ENCODE data around the gene RO60.

Gene RO60

DNA sequence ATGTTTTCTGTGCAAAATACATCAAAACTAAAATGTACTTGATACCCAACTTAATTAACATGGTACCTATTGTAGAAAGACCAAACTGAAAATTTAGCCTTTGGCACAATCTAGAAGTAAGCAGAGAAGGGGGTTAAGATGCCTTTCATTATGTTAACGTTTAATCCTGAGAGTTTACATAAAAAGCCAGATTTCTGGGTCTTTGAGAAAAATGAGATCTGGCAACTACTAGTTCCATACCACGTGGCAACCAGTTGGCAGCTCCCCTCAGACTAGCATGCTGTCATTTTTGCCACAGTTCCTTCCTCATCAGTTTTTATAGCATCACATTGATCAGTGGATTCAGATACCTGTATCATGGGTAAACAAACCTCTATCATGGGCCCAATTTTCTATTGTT is 1.5 kb downstream of the RO60 start:
- peak; percentile 3 for DNase-seq (ENCODE audit: low spot score)

DNA sequence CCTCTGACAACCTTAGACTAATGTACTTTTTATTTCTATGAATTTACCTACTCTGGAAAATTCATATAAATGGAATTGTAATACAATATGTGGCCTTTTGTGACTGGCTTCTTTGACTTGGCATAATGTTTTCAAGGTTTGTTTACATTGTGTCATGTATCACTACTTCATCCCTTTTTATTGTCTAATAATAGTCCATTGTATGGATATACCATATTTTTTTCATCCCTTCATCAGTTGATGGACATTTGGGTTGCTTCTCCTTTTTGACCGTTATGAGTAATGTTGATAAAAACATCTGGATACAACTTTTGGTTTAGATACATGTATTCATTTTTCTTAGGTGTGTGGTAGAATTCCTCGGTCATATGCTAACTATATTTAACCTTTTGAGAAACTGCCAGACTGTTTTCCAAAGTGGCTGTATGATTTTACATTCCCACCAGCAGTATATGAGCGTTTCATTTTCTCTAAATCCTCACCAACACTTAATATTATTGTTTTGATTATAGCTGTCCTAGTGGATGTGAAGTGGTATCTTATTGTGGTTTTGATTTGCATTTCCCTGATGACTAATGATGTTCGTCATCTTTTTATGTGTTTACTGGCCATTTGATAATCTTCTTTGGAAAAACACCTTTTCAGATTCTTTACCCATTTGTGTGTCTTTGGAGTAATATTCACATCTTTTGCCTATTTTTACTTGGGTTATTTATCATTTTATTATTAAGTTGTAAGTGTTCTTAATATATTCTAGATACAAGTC is 3.5 kb downstream of the RO60 start:
- DNase-seq (ENCODE audit: low spot score) = no peak

- DNase-seq (ENCODE audit: low spot score) = no peak
Observed at GRCh38 chr1:193065954-193066353, 6.5 kb downstream of the RO60 start.

DNA sequence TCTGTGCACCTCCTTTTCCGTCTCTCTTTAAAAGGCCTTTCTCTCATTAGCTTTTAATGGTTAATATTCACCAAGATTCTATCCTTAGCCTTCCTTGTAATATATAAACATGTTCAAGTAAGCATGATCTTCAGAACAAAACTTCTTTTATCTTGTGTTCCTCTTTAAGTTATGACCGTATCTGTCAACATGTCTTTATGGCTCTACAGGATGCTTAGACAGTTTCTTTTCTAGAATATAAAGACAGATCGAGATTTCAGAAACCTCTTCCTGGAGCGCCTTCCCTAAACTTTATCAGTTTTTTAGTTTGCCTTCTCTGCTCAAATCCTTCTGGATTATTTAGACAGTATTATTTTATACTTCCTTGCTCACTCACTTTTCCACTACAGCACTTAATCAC is 7.2 kb downstream of the RO60 start:
- DNase-seq (ENCODE audit: low spot score) = no peak

GRCh38 chr1:193068013-193068412 is 8.6 kb downstream of the RO60 start:
- no peak for DNase-seq (ENCODE audit: low spot score)

DNA sequence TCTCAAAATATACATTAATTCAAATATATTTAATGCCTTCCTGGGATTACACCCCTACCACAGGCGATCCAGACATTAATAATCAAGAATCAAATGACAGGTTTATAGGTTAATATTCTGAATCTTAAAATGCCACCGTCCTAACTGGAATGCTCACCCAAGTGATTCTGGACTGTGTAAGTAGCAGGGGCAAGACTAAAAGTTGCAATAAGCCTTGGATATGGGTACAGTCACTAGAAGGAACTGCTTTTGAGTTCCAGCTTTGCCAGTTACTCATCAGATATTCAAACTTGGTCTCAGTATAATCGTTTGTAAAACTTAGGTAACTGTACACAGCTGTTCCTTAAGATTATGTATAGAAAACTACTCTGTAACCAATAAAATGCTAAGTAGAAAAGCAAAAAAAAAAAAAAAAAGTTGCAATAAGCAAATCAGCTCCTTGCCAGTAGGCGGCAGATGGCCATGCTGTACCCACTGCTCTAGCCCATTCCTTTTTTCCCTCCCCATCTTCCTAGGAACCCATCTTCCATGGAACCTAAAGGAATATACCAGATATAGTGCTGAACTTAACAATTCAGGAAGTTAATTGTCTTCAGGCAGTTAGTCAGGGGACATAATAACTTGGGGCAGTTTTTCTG is 10.5 kb downstream of the RO60 start:
- DNase-seq (ENCODE audit: low spot score) = no peak

- DNase-seq (ENCODE audit: low spot score) = no peak
Observed at GRCh38 chr1:193070386-193070753, 11.0 kb downstream of the RO60 start.

- DNase-seq (ENCODE audit: low spot score) = no peak
Observed at GRCh38 chr1:193070942-193071341, 11.5 kb downstream of the RO60 start.

- DNase-seq (ENCODE audit: low spot score) = no peak
Observed at GRCh38 chr1:193077991-193078390, 18.6 kb downstream of the RO60 start.

GRCh38 chr1:193079187-193079586 is 19.8 kb downstream of the RO60 start:
- DNase-seq (ENCODE audit: low spot score) = no peak

- DNase-seq (ENCODE audit: low spot score) = no peak
Observed at GRCh38 chr1:193083365-193084088, 24.1 kb downstream of the RO60 start.

DNA sequence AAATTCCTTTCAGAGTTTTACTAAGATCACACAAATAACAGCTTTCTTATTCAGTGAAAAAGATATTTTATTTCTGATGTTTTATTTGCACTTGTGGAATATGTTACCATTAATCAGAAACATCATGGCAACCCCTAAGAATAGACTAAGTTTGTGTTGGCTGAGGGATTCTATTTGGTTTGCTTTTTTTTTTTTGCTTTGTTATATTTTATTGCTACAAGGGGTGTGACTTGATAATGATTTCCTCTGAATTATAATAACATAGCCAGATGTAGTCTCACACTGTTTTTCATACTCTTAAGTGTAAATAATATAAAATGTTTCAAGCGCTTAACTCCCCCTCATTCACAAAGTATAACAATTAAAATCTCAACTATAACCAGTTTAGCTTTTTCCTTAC is 25.9 kb downstream of the RO60 start:
- no peak for DNase-seq (ENCODE audit: low spot score)

- DNase-seq (ENCODE audit: low spot score) = no peak
Observed at GRCh38 chr1:193086342-193086741, 26.9 kb downstream of the RO60 start.

GRCh38 chr1:193087893-193088292 is 28.5 kb downstream of the RO60 start:
- DNase-seq (ENCODE audit: low spot score) = no peak

- no peak for DNase-seq (ENCODE audit: low spot score)
Observed at GRCh38 chr1:193090865-193091264, 31.5 kb downstream of the RO60 start.

DNA sequence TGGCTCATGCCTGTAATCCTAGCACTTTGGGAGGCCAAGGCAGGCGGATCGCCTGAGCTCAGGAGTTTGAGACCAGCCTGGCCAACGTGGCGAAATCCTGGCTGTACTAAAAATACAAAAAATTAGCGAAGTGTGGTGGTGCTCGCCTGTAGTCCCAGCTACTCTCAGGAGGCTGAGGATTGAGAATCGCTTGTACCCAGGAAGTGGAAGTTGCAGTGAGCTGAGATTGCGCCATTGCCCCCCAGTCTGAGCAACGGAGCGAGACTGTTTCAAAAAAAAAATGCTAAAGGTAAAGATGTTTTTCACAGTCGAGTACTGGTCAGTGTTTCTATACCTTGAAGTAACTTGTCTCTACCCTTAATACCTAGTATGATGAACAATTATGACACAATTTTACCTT is 34.7 kb downstream of the RO60 start:
- DNase-seq (ENCODE audit: low spot score) = no peak

- DNase-seq (ENCODE audit: low spot score) = no peak
Observed at GRCh38 chr1:193102662-193103061, 43.2 kb downstream of the RO60 start.

- no peak for DNase-seq (ENCODE audit: low spot score)
Observed at GRCh38 chr1:193103759-193104501, 44.5 kb downstream of the RO60 start.

- peak; percentile 45 for DNase-seq (ENCODE audit: low spot score)
Observed at GRCh38 chr1:193104502-193104906, 45.1 kb downstream of the RO60 start.

DNA sequence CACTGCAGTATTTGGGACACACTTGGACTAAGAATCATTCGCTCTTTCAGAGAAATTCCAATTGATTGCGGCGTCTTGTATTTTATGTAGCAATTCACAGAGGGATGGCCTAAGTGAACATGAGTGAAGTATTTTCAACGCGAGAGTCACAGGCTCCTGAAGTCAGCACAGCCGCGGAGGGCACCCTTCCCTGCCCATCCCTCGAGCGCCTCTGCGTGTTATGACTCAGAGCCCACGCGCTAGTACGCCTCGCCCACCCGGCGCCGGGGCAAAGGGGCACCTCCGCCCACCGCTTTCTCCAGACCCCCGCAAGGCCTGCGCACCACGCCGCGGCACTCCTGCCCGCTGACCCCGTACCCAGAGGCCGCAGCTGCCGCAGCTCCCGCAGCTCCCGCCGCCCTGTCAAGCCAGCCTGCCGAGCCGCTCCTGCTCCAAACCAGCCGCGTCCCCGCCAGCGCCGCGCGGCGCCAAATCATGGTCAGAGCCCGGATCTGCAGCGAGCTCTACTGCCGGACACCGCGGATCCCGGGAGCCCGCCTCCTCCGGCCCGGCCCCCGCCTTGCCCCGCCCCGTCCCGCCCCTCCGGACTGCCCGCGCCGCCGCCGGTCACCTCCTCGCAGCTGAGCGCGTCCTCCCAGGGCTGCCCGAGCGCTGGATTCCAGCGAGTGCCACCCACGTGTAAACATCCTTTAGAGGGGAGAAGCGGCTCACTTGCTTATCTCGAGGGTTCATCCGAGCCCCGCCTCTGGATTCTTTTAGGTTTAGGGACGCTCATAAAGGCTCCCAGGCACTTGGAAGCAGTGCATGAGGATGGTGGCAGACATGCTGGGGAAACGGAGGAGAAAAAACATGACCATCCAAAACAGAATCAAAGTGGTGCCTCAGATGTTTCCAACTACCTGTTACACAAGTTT is 45.8 kb downstream of the RO60 start, which contains the start of gene GLRX2:
Gene GLRX2, minus strand, starts transcription at position 508 of the 914 bp plus-strand sequence. Its CDS starts 32 bp downstream, at position 476.
- DNase-seq (ENCODE audit: low spot score) = peak; percentile 80

- no peak for DNase-seq (ENCODE audit: low spot score)
Observed at GRCh38 chr1:193105821-193106177, 46.4 kb downstream of the RO60 start.
